ENCODE results near the gene CCT4.

DNA sequence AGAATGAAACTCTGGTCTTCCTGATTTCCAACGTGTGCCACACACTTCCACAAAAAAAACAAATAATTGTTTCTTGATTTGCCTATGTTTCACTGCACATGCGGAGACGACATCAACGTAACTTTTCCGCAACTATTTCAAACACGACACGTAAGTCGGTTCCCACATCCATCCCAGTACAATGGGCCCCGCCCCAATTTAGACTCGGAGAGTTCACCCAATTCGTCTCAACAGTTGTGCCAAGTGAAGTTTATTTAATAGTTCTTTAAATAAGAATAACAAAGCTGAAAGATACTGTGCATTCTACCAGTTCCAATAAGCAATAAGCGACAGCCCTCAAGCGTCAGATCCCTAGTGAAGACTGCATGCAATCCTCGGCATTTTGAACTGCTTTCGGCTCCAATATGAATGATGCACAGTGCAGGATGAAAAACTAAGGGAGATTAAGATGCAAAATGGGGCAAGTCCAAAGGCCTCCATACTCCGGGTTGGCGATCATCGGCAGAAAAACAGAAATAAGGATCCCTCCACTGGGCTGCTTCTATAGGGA lies 664 bp downstream of the CCT4 start:
- TF ChIP-seq, protein P1, sequence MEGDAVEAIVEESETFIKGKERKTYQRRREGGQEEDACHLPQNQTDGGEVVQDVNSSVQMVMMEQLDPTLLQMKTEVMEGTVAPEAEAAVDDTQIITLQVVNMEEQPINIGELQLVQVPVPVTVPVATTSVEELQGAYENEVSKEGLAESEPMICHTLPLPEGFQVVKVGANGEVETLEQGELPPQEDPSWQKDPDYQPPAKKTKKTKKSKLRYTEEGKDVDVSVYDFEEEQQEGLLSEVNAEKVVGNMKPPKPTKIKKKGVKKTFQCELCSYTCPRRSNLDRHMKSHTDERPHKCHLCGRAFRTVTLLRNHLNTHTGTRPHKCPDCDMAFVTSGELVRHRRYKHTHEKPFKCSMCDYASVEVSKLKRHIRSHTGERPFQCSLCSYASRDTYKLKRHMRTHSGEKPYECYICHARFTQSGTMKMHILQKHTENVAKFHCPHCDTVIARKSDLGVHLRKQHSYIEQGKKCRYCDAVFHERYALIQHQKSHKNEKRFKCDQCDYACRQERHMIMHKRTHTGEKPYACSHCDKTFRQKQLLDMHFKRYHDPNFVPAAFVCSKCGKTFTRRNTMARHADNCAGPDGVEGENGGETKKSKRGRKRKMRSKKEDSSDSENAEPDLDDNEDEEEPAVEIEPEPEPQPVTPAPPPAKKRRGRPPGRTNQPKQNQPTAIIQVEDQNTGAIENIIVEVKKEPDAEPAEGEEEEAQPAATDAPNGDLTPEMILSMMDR (IDR thresholded peaks at IDR 0.05 in 8 of 11, conservative IDR thresholded peaks at IDR 0.05 in 3 of 11) = no peak
- TF ChIP-seq POLR2AphosphoS5 (IDR thresholded peaks at IDR 0.05) = no peak
- TF ChIP-seq POLR2A (IDR thresholded peaks at IDR 0.05) = no peak

All from spleen (tissue), 7 donors.